A549 treated with ZK216348 at 1 μM for 4 hours (cell line): ENCODE results near the gene KRTAP4-16. TPM values are rescaled to one million over a fixed set of nuclear protein-coding genes. Genes with fewer than 3 reads are reported as not detected.

Experiments used
- total RNA-seq: library from RNA; stranded (reverse); fragments of 200-300 nt; extraction: Qiagen RNA extraction; gene quantifications from 5 replicates; pipeline ENCODE4 v1.2.3, GENCODE V29; 2022; ENCODE audit warnings: low read depth

The KRTAP4-16 gene
- not detected in 5 replicates for total RNA-seq

GRCh38 chr17:41101586-41102259 lies at the start of gene KRTAP4-16:
TSS of gene KRTAP4-16 (minus strand) at chr17:41102209. CDS start at chr17:41102209, 0 bp downstream.

GRCh38 chr17:41149652-41149985 lies 47.6 kb upstream of the KRTAP4-16 start, which contains the start of gene KRTAP4-5:
TSS of gene KRTAP4-5 (minus strand) at chr17:41149825. CDS start at chr17:41149767, 58 bp downstream.

GRCh38 chr17:41140360-41141131 lies 38.5 kb upstream of the KRTAP4-16 start, which contains the start of gene KRTAP4-6:
TSS of gene KRTAP4-6 (minus strand) at chr17:41140544. CDS start at chr17:41140487, 57 bp downstream.

GRCh38 chr17:41123991-41124371 lies 22.0 kb upstream of the KRTAP4-16 start, which contains the start of gene KRTAP4-12:
TSS of gene KRTAP4-12 (minus strand) at chr17:41124182. CDS start at chr17:41124122, 60 bp downstream.

GRCh38 chr17:41117846-41118386 lies 15.9 kb upstream of the KRTAP4-16 start, which contains the start of gene KRTAP4-11:
TSS of gene KRTAP4-11 (minus strand) at chr17:41118373. CDS start at chr17:41118315, 58 bp downstream.

GRCh38 chr17:41105347-41105746 lies 3.3 kb upstream of the KRTAP4-16 start, which contains the start of gene KRTAP4-9:
TSS of gene KRTAP4-9 (plus strand) at chr17:41105389. CDS start at chr17:41105389, 0 bp downstream.

GRCh38 chr17:41098042-41098441 lies 4.0 kb downstream of the KRTAP4-16 start, which contains the start of gene KRTAP4-8:
TSS of gene KRTAP4-8 (minus strand) at chr17:41098142. CDS start at chr17:41098084, 58 bp downstream.

GRCh38 chr17:41084100-41084856 lies 17.7 kb downstream of the KRTAP4-16 start, which contains the start of gene KRTAP4-7:
TSS of gene KRTAP4-7 (plus strand) at chr17:41084150. CDS start at chr17:41084207, 57 bp downstream.

GRCh38 chr17:41065829-41066624 lies 36.0 kb downstream of the KRTAP4-16 start, which contains the start of gene KRTAP2-4:
TSS of gene KRTAP2-4 (minus strand) at chr17:41065879. CDS start at chr17:41065845, 34 bp downstream.

GRCh38 chr17:41060052-41060604 lies 41.9 kb downstream of the KRTAP4-16 start, which contains the start of gene KRTAP2-3:
TSS of gene KRTAP2-3 (minus strand) at chr17:41060114. CDS start at chr17:41060050, 64 bp downstream.

GRCh38 chr17:41055130-41055529 lies 46.9 kb downstream of the KRTAP4-16 start, which contains the start of gene KRTAP2-2:
TSS of gene KRTAP2-2 (minus strand) at chr17:41055230. CDS start at chr17:41055211, 19 bp downstream.

Other genes with a start within 250 kb of the KRTAP4-16 start
- not detected in 5 replicates for gene KRT12, start 235.0 kb downstream of the KRTAP4-16 start, total RNA-seq
- 0.18 to 0.61 TPM (median 0.31 TPM) in 5 replicates for gene KRT20, start 217.0 kb downstream of the KRTAP4-16 start, total RNA-seq
- 0.08 to 0.31 TPM (median 0.18 TPM) in 3 of 5 replicates, not detected in the others for gene KRT23, start 164.6 kb downstream of the KRTAP4-16 start, total RNA-seq
- gene KRT39, start 135.3 kb downstream of the KRTAP4-16 start, total RNA-seq: not detected in 5 replicates
- gene KRT40, start 117.9 kb downstream of the KRTAP4-16 start, total RNA-seq: not detected in 5 replicates
- not detected in 5 replicates for gene KRTAP3-3, start 108.0 kb downstream of the KRTAP4-16 start, total RNA-seq
- not detected in 5 replicates for gene KRTAP3-2, start 102.3 kb downstream of the KRTAP4-16 start, total RNA-seq
- gene KRTAP3-1, start 93.1 kb downstream of the KRTAP4-16 start, total RNA-seq: not detected in 5 replicates
- gene KRTAP1-5, start 75.0 kb downstream of the KRTAP4-16 start, total RNA-seq: not detected in 5 replicates
- gene KRTAP1-4, start 72.0 kb downstream of the KRTAP4-16 start, total RNA-seq: not detected in 5 replicates
- not detected in 5 replicates for gene KRTAP1-3, start 67.3 kb downstream of the KRTAP4-16 start, total RNA-seq
- not detected in 5 replicates for gene KRTAP1-1, start 60.8 kb downstream of the KRTAP4-16 start, total RNA-seq
- not detected in 5 replicates for gene KRTAP2-1, start 54.9 kb downstream of the KRTAP4-16 start, total RNA-seq
- not detected in 5 replicates for gene KRTAP2-2, start 47.0 kb downstream of the KRTAP4-16 start, total RNA-seq
- not detected in 5 replicates for gene KRTAP2-3, start 42.1 kb downstream of the KRTAP4-16 start, total RNA-seq
- gene KRTAP2-4, start 36.3 kb downstream of the KRTAP4-16 start, total RNA-seq: not detected in 5 replicates
- not detected in 5 replicates for gene KRTAP4-7, start 18.1 kb downstream of the KRTAP4-16 start, total RNA-seq
- gene KRTAP4-8, start 4.1 kb downstream of the KRTAP4-16 start, total RNA-seq: not detected in 5 replicates
- not detected in 5 replicates for gene KRTAP4-9, start 3.2 kb upstream of the KRTAP4-16 start, total RNA-seq
- gene KRTAP4-11, start 16.2 kb upstream of the KRTAP4-16 start, total RNA-seq: not detected in 5 replicates
- not detected in 5 replicates for gene KRTAP4-12, start 22.0 kb upstream of the KRTAP4-16 start, total RNA-seq
- not detected in 5 replicates for gene KRTAP4-6, start 38.3 kb upstream of the KRTAP4-16 start, total RNA-seq
- not detected in 5 replicates for gene KRTAP4-5, start 47.6 kb upstream of the KRTAP4-16 start, total RNA-seq
- gene KRTAP4-4, start 58.5 kb upstream of the KRTAP4-16 start, total RNA-seq: not detected in 5 replicates
- gene KRTAP4-3, start 66.0 kb upstream of the KRTAP4-16 start, total RNA-seq: not detected in 5 replicates
- not detected in 5 replicates for gene KRTAP4-2, start 76.0 kb upstream of the KRTAP4-16 start, total RNA-seq
- 0.32 TPM in 1 of 5 replicates, not detected in the others for gene KRTAP4-1, start 82.7 kb upstream of the KRTAP4-16 start, total RNA-seq
- not detected in 5 replicates for gene KRTAP9-1, start 87.7 kb upstream of the KRTAP4-16 start, total RNA-seq
- gene KRTAP9-2, start 124.4 kb upstream of the KRTAP4-16 start, total RNA-seq: not detected in 5 replicates
- not detected in 5 replicates for gene KRTAP9-3, start 130.2 kb upstream of the KRTAP4-16 start, total RNA-seq
- not detected in 5 replicates for gene KRTAP9-8, start 135.8 kb upstream of the KRTAP4-16 start, total RNA-seq
- gene KRTAP9-4, start 147.5 kb upstream of the KRTAP4-16 start, total RNA-seq: not detected in 5 replicates
- gene KRTAP9-9, start 153.2 kb upstream of the KRTAP4-16 start, total RNA-seq: not detected in 5 replicates
- not detected in 5 replicates for gene KRTAP9-6, start 163.2 kb upstream of the KRTAP4-16 start, total RNA-seq
- gene KRTAP9-7, start 173.5 kb upstream of the KRTAP4-16 start, total RNA-seq: not detected in 5 replicates
- gene KRTAP29-1, start 200.6 kb upstream of the KRTAP4-16 start, total RNA-seq: not detected in 5 replicates
- not detected in 5 replicates for gene KRTAP16-1, start 207.1 kb upstream of the KRTAP4-16 start, total RNA-seq
- not detected in 5 replicates for gene KRTAP17-1, start 213.5 kb upstream of the KRTAP4-16 start, total RNA-seq
- gene KRT33A, start 248.6 kb upstream of the KRTAP4-16 start, total RNA-seq: not detected in 5 replicates